Neuronal stem cell (in vitro differentiated cells): ENCODE data around the gene USP36.

Experiments
- DNase-seq: peaks from one replicate; pipeline ENCODE4 v3.0.0-alpha.2; 2013; ENCODE audit warnings: low spot score
- H2AFZ ChIP-seq: one replicate; pipeline ENCODE4 v1.6.1; 2013; ENCODE audit warnings: mild to moderate bottlenecking, low read length, inconsistent platforms
- H2AK5ac ChIP-seq: 2 replicates; pipeline ENCODE4 v1.6.1; 2013; ENCODE audit warnings: low read depth, mild to moderate bottlenecking, inconsistent platforms, low read length, moderate library complexity, mixed read lengths
- H2BK120ac ChIP-seq: 2 replicates; pipeline ENCODE4 v1.6.1; 2013; ENCODE audit warnings: low read depth, mild to moderate bottlenecking, inconsistent platforms, low read length, moderate library complexity, mixed read lengths
- H2BK12ac ChIP-seq: one replicate; pipeline ENCODE4 v1.6.1; 2013; ENCODE audit warnings: low read length, inconsistent platforms
- H2BK15ac ChIP-seq: 2 replicates; pipeline ENCODE4 v1.6.1; 2013; ENCODE audit warnings: mild to moderate bottlenecking, low read length, inconsistent platforms, mixed read lengths
- H2BK5ac ChIP-seq: one replicate; pipeline ENCODE4 v1.6.1; 2013; ENCODE audit warnings: inconsistent platforms, mild to moderate bottlenecking, low read length, moderate library complexity
- H3K14ac ChIP-seq: one replicate; pipeline ENCODE4 v1.6.1; 2013; ENCODE audit warnings: low read length, inconsistent platforms
- H3K18ac ChIP-seq: 2 replicates; pipeline ENCODE4 v1.6.1; 2013; ENCODE audit warnings: low read length, inconsistent platforms
- H3K23ac ChIP-seq: 2 replicates; pipeline ENCODE4 v1.6.1; 2013; ENCODE audit warnings: low read depth, mild to moderate bottlenecking, mixed read lengths, low read length, inconsistent platforms; ENCODE audit not compliant: poor library complexity
- H3K27ac ChIP-seq: replicated peaks from 3 replicates; pipeline ENCODE4 v1.5.1; 2013; ENCODE audit warnings: low read length, inconsistent platforms
- H3K27me3 ChIP-seq, 3 experiments: 2 replicates each; pipeline ENCODE4 v1.6.1; 2013; ENCODE audit warnings: low read length in 3 of 3, mild to moderate bottlenecking in 2 of 3, inconsistent platforms in 1 of 3, low read depth in 1 of 3, mixed read lengths in 1 of 3, moderate library complexity in 1 of 3; ENCODE audit not compliant: control insufficient read depth in 3 of 3, insufficient read depth in 3 of 3
- H3K36me3 ChIP-seq, 2 donors: replicated peaks in 1 of 2; 2 replicates each; pipeline ENCODE4 v1.6.1; 2013; ENCODE audit warnings: low read length in 2 of 2; ENCODE audit not compliant: control insufficient read depth in 2 of 2, insufficient read depth in 2 of 2
- H3K4ac ChIP-seq: 2 replicates; pipeline ENCODE4 v1.6.1; 2013; ENCODE audit warnings: inconsistent platforms, mild to moderate bottlenecking, low read length, moderate library complexity
- H3K4me1 ChIP-seq, 2 donors: 1 replicate in 1 of 2; 2 replicates in 1 of 2; pipeline ENCODE4 v1.6.1; 2013; ENCODE audit warnings: low read length in 2 of 2, low read depth in 1 of 2; ENCODE audit not compliant: control insufficient read depth in 2 of 2, insufficient read depth in 1 of 2
- H3K4me2 ChIP-seq: one replicate; pipeline ENCODE4 v1.6.1; 2013; ENCODE audit warnings: mild to moderate bottlenecking, low read length, inconsistent platforms; ENCODE audit not compliant: insufficient read depth, poor library complexity, severe bottlenecking
- H3K4me3 ChIP-seq, 2 donors: 2 replicates each; pipeline ENCODE4 v1.5.1; 2013; ENCODE audit warnings: low read length in 2 of 2, mild to moderate bottlenecking in 2 of 2, inconsistent platforms in 1 of 2, moderate library complexity in 1 of 2
- H3K79me1 ChIP-seq: one replicate; pipeline ENCODE4 v1.6.1; 2013; ENCODE audit warnings: low read depth, mild to moderate bottlenecking, inconsistent platforms, low read length, moderate library complexity
- H3K9ac ChIP-seq: one replicate; pipeline ENCODE4 v1.6.1; 2013; ENCODE audit warnings: mild to moderate bottlenecking, low read depth, low read length, inconsistent platforms; ENCODE audit not compliant: poor library complexity
- H3K9me3 ChIP-seq, 2 donors: replicated peaks in 1 of 2; 2 replicates each; pipeline versions ENCODE3 to v1.6.1; 2013; ENCODE audit warnings: low read length in 2 of 2, mild to moderate bottlenecking in 2 of 2, inconsistent platforms in 1 of 2, low read depth in 1 of 2, mixed read lengths in 1 of 2, moderate library complexity in 1 of 2; ENCODE audit not compliant: control insufficient read depth in 2 of 2, insufficient read depth in 1 of 2
- H4K8ac ChIP-seq: one replicate; pipeline ENCODE4 v1.6.1; 2013; ENCODE audit warnings: low read depth, mild to moderate bottlenecking, inconsistent platforms, low read length, moderate library complexity
- H4K91ac ChIP-seq: one replicate; pipeline ENCODE4 v1.6.1; 2013; ENCODE audit warnings: low read length, low read depth, mild to moderate bottlenecking, inconsistent platforms; ENCODE audit not compliant: poor library complexity
- WGBS, 2 donors: extraction: QIAGEN DNeasy Blood & Tissue Kit; methylation state at CpG; one replicate each; pipeline ENCODE4 v1.1.7; 2013; ENCODE audit warnings: missing lambda C conversion rate in 2 of 2, mixed read lengths in 1 of 2; ENCODE audit not compliant: insufficient read length in 2 of 2, insufficient replicate concordance in 1 of 2; ENCODE audit errors: extremely low coverage in 2 of 2; 5-methylcytosine and 5-hydroxymethylcytosine counted together

Gene USP36

GRCh38 chr17:78790552-78790951, 50.1 kb downstream of the USP36 start:
- no peak overlapping the region for H2BK5ac ChIP-seq
- no peak overlapping the region for H3K27ac ChIP-seq
- H3K9me3 ChIP-seq = peaks cover 0 to 3% of the 10 kb centered on the region in 2 donors
- peaks cover 0 to 7% of the 10 kb centered on the region in 2 donors for H3K4me1 ChIP-seq
- H3K27me3 ChIP-seq = no peaks in the 10 kb centered on the region
- H2BK15ac ChIP-seq = no peak overlapping the region
- H4K91ac ChIP-seq = no peak overlapping the region
- H3K14ac ChIP-seq = no peak overlapping the region
- H3K36me3 ChIP-seq = peaks cover 6 to 27% of the 10 kb centered on the region in 2 donors
- H3K18ac ChIP-seq = no peak overlapping the region
- no CpG with 5 or more reads among the region's 4 CpGs for WGBS, 2 donors
- H3K4me2 ChIP-seq = no peak overlapping the region
- H2BK120ac ChIP-seq = no peak overlapping the region
- H3K9ac ChIP-seq = no peak overlapping the region
- no peak overlapping the region for H3K4ac ChIP-seq
- DNase-seq = no peak
- H3K79me1 ChIP-seq = no peaks in the 10 kb centered on the region
- H2AK5ac ChIP-seq = no peak overlapping the region
- no peak overlapping the region for H2BK12ac ChIP-seq
- H4K8ac ChIP-seq = no peak overlapping the region
- H2AFZ ChIP-seq = no peak overlapping the region
- no peak overlapping the region for H3K4me3 ChIP-seq
- no peak overlapping the region for H3K23ac ChIP-seq

GRCh38 chr17:78789663-78790181, 50.9 kb downstream of the USP36 start:
- Histone ChIP-seq H2BK5ac (no peak overlapping the region), H2BK120ac (no peak overlapping the region), H3K4ac (no peak overlapping the region), H3K27me3 (no peaks in the 10 kb centered on the region), H3K18ac (no peak overlapping the region), H2AFZ (no peak overlapping the region), H2BK15ac (no peak overlapping the region), H4K91ac (no peak overlapping the region), H3K79me1 (no peaks in the 10 kb centered on the region), H3K4me1 (peaks cover 0 to 7% of the 10 kb centered on the region in 2 donors), H3K23ac (no peak overlapping the region), H2AK5ac (no peak overlapping the region), H3K9me3 (peaks cover 0 to 3% of the 10 kb centered on the region in 2 donors), H3K36me3 (peaks cover 2 to 19% of the 10 kb centered on the region in 2 donors), H3K4me3 (no peak overlapping the region), H4K8ac (no peak overlapping the region), H2BK12ac (no peak overlapping the region), H3K27ac (peak overlapping the region; percentile 13), H3K14ac (no peak overlapping the region), H3K4me2 (no peak overlapping the region), H3K9ac (no peak overlapping the region)
- DNase-seq = no peak
- no CpG with 5 or more reads among the region's 14 CpGs for WGBS, 2 donors

GRCh38 chr17:78789149-78789662, 51.4 kb downstream of the USP36 start:
- no peak overlapping the region for H2AK5ac ChIP-seq
- H4K8ac ChIP-seq = no peak overlapping the region
- no peaks in the 10 kb centered on the region for H3K79me1 ChIP-seq

GRCh38 chr17:78788451-78788850, 52.2 kb downstream of the USP36 start:
- Histone ChIP-seq H2AFZ (no peak overlapping the region), H4K8ac (no peak overlapping the region), H3K79me1 (no peaks in the 10 kb centered on the region), H3K18ac (no peak overlapping the region), H3K27me3 (no peaks in the 10 kb centered on the region), H2BK15ac (no peak overlapping the region), H3K14ac (peak overlapping the region; percentile 14), H3K9me3 (peaks cover 0 to 3% of the 10 kb centered on the region in 2 donors), H3K4ac (no peak overlapping the region), H4K91ac (no peak overlapping the region), H3K23ac (no peak overlapping the region), H3K4me1 (peaks cover 0 to 7% of the 10 kb centered on the region in 2 donors), H3K4me2 (no peak overlapping the region), H3K9ac (no peak overlapping the region), H3K36me3 (peaks cover 2 to 6% of the 10 kb centered on the region in 2 donors), H2AK5ac (no peak overlapping the region), H2BK120ac (no peak overlapping the region), H2BK5ac (no peak overlapping the region), H3K4me3 (peak overlapping the region in 1 of 2 donors; percentile 8), H3K27ac (no peak overlapping the region), H2BK12ac (no peak overlapping the region)
- WGBS, 2 donors = no CpG with 5 or more reads among the region's 7 CpGs
- no peak for DNase-seq

More at GRCh38 chr17:78789149-78789662, 51.4 kb downstream of the USP36 start:
- Histone ChIP-seq H3K27ac (peak overlapping the region; percentile 13), H3K27me3 (no peaks in the 10 kb centered on the region), H3K36me3 (peaks cover 2 to 13% of the 10 kb centered on the region in 2 donors), H3K14ac (no peak overlapping the region), H3K23ac (no peak overlapping the region), H3K4ac (no peak overlapping the region), H2BK12ac (no peak overlapping the region), H3K9me3 (peaks cover 0 to 3% of the 10 kb centered on the region in 2 donors), H3K18ac (no peak overlapping the region), H2BK120ac (no peak overlapping the region), H3K4me3 (no peak overlapping the region), H3K9ac (no peak overlapping the region), H3K4me2 (no peak overlapping the region), H2AFZ (no peak overlapping the region), H4K91ac (no peak overlapping the region), H3K4me1 (peaks cover 0 to 7% of the 10 kb centered on the region in 2 donors), H2BK15ac (no peak overlapping the region), H2BK5ac (no peak overlapping the region)
- no peak for DNase-seq
- no CpG with 5 or more reads among the region's 5 CpGs for WGBS, 2 donors
